HUES64 (cell line): ENCODE measurements around the gene FNIP1.
"Not testable (repeated sequence)": the region's sequence is repeated elsewhere in the genome, so short reads cannot be mapped to it uniquely, and the experiment has no call there.

Source experiments
- H3K27ac ChIP-seq: 2 replicates; pipeline ENCODE4 v1.7.0; 2013; ENCODE audit warnings: low read depth, low read length, inconsistent platforms
- H3K27me3 ChIP-seq: 2 replicates; pipeline ENCODE4 v1.6.1; 2013; ENCODE audit warnings: mild to moderate bottlenecking, low read length; ENCODE audit not compliant: insufficient read depth
- H3K36me3 ChIP-seq: 2 replicates; pipeline ENCODE4 v1.6.1; 2013; ENCODE audit warnings: mild to moderate bottlenecking, low read length; ENCODE audit not compliant: insufficient read depth
- H3K4me1 ChIP-seq: 2 replicates; pipeline ENCODE4 v1.6.1; 2013; ENCODE audit warnings: mild to moderate bottlenecking, low read length, moderate library complexity; ENCODE audit not compliant: insufficient read depth
- H3K4me3 ChIP-seq: 2 replicates; pipeline ENCODE4 v1.5.1; 2013; ENCODE audit warnings: mild to moderate bottlenecking, low read length, moderate library complexity
- H3K9ac ChIP-seq: 2 replicates; pipeline ENCODE4 v1.6.1; 2013; ENCODE audit warnings: mild to moderate bottlenecking, low read depth, low read length
- H3K9me3 ChIP-seq: 2 replicates; pipeline ENCODE4 v1.6.1; 2013; ENCODE audit warnings: low read depth, low read length; ENCODE audit not compliant: insufficient read depth
- WGBS: fragments of 150-250, 120-280 bp; methylation state at CpG from one replicate; pipeline ENCODE4 v1.1.7; 2013; ENCODE audit warnings: missing lambda C conversion rate; 5-methylcytosine and 5-hydroxymethylcytosine counted together

Gene FNIP1

DNA sequence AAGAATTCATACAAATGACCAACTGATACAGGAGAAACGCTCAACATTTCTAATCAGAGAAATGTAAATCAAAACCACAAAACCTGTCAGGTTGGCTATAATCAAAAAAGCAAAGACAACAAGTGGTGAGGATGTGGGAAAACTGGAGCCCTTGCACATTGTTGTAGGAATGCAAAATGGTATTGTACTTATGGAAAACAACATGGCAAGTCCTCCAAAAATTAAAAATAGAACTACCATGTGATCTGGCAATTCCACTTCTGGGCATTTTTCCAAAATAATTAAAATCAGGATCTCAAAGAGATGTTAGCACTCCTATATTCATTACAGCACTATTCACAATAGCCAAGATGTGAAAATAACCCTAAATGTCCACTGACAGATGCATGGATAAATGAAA, 76.1 kb downstream of the FNIP1 start:
- Histone ChIP-seq H3K9me3 (no peaks in the 10 kb centered on the region), H3K9ac (no peak overlapping the region), H3K4me3 (no peak overlapping the region), H3K4me1 (no peaks in the 10 kb centered on the region), H3K27me3 (no peaks in the 10 kb centered on the region), H3K27ac (no peak overlapping the region), H3K36me3 (peaks cover 10% of the 10 kb centered on the region)
- 95% methylated on average over 1 of the region's 1 CpG for WGBS

DNA sequence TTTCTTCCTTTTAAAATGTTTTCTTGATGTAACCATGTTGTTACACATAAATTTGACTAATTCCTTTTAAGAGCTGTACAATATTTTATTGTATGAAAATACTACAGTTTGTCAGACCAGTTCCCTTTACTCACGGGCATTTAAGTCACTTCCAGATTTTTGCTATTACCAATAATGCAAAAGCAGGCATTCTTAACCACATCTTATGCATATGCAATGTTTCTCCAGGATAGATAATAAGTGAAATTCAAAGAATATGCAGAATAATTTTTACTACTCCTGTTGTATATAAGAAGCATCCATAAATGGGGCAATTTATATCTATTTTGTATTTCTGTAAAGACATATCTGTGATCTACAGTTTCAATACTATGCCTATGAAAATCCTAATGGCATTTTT, 77.3 kb downstream of the FNIP1 start:
- H3K4me1 ChIP-seq = no peaks in the 10 kb centered on the region
- no peak overlapping the region for H3K4me3 ChIP-seq
- H3K9me3 ChIP-seq = no peaks in the 10 kb centered on the region
- H3K27ac ChIP-seq = no peak overlapping the region
- H3K9ac ChIP-seq = no peak overlapping the region
- peaks cover 19% of the 10 kb centered on the region for H3K36me3 ChIP-seq
- no peaks in the 10 kb centered on the region for H3K27me3 ChIP-seq
- WGBS = 83% methylated on average over 1 of the region's 1 CpG

DNA sequence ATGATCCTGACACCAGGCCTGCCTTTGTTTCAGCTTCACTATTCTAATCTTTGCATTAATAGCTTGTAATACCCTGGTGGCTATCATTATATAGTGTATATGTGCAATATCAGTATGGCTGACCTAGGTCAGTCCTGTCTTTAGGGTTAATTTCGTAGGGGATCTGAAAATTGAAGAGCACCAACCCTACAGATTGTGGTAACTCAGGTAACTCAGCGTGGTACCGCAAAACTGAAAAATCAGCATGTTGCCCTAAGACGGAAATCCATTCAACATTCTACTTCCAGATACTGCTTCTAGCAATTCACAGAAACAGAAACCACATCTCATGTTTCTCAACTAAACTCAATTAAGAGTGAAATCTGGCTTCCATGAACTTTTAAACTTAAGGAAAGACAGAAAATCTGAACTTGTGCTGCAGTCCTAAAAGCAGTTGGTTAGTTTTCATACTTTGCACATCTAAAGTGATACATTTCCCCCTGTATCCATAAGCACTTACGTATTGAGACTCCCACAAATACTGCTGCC, 78.3 kb downstream of the FNIP1 start:
- WGBS = 95% methylated on average over 5 of the region's 5 CpGs
- no peak overlapping the region for H3K4me3 ChIP-seq
- H3K27ac ChIP-seq = no peak overlapping the region
- no peaks in the 10 kb centered on the region for H3K27me3 ChIP-seq
- H3K36me3 ChIP-seq = peaks cover 22% of the 10 kb centered on the region
- H3K4me1 ChIP-seq = no peaks in the 10 kb centered on the region
- H3K9me3 ChIP-seq = no peaks in the 10 kb centered on the region
- H3K9ac ChIP-seq = no peak overlapping the region

DNA sequence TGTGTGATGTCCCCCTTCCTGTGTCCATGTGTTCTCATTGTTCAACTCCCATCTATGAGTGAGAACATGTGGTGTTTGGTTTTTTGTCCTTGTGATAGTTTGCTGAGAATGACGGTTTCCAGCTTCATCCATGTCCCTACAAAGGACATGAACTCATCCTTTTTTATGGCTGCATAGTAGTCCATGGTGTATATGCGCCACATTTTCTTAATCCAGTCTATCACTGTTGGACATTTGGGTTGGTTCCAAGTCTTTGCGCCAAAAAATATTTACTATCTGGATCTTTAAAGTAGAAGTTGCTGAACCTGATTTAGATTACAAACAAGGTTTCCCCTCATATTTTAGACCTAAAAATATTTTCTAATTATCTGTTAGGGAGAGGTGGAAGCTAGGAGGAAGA, 79.7 kb downstream of the FNIP1 start:
- 91% methylated on average over 1 of the region's 3 CpGs for WGBS
- H3K9me3 ChIP-seq, H3K27me3 ChIP-seq, H3K4me1 ChIP-seq, H3K9ac ChIP-seq, H3K4me3 ChIP-seq, H3K27ac ChIP-seq: not testable (repeated sequence)
- peaks cover 22% of the 10 kb centered on the region for H3K36me3 ChIP-seq

DNA sequence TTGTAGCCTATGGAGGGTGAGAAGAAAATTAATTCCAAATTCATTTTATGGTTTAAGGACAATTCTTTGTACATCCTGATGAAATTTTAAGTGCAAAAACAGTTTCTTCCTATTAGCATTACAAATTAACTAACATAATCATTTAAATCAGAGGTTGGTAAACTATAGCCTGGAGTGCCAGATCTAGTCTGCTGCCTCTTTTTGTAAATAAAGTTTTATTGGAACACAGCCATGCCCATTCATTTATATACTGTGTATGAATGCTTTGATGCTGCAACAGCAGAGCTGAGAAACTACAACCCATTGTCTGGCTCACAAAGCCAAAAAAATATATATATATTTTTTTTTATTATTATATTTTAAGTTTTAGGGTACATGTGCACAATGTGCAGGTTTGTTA, 80.2 kb downstream of the FNIP1 start:
- no peak overlapping the region for H3K27ac ChIP-seq
- no peaks in the 10 kb centered on the region for H3K4me1 ChIP-seq
- no peak overlapping the region for H3K4me3 ChIP-seq
- peaks cover 22% of the 10 kb centered on the region for H3K36me3 ChIP-seq
- no peaks in the 10 kb centered on the region for H3K27me3 ChIP-seq
- no peak overlapping the region for H3K9ac ChIP-seq
- no peaks in the 10 kb centered on the region for H3K9me3 ChIP-seq

DNA sequence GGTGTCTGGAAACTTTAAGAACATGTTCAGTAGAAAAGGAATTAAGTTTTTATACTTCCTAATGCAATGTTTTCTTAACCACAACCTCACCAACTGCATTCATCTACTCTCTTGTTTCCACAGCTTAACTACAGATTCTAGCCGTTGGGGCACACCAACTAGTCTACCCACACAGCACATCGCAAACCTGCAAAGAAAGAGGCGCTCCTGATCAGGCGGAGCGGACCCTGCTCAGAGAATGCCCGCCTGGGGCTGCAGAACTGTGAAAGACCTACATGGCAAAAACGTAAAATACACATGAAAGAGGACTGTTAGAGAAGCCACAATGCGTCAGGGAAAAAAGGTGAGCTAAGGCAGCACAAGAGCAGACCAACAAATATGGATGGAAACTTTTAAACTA, 86.4 kb downstream of the FNIP1 start:
- H3K27ac ChIP-seq = no peak overlapping the region
- H3K27me3 ChIP-seq = no peaks in the 10 kb centered on the region
- H3K9ac ChIP-seq = no peak overlapping the region
- peaks cover 23% of the 10 kb centered on the region for H3K36me3 ChIP-seq
- no peaks in the 10 kb centered on the region for H3K9me3 ChIP-seq
- H3K4me1 ChIP-seq = peaks cover 5% of the 10 kb centered on the region; the same call in 1 of the 2 replicates
- H3K4me3 ChIP-seq = no peak overlapping the region
- 92% methylated on average over 8 of the region's 8 CpGs for WGBS

DNA sequence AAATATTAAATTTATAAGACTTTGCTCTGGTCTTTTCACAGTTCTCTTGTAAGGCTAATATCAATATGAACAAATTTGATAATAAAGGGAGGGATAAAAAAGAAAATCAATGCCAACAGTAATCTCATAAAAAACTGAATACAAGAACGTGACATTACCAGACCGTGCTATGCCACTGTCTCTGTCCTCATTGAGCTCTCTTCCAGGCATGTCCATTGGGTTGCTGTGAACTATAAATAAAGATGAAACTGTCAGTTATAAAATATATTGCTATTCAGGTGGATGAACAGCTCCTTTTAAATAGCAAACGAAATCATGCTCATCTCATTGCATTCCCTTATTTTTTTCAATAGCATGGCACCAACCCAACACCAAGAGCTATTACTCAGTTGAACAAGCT, 87.8 kb downstream of the FNIP1 start:
- no peak overlapping the region for H3K4me3 ChIP-seq
- peaks cover 27% of the 10 kb centered on the region for H3K36me3 ChIP-seq
- no peak overlapping the region for H3K27ac ChIP-seq
- no peaks in the 10 kb centered on the region for H3K27me3 ChIP-seq
- H3K9me3 ChIP-seq = no peaks in the 10 kb centered on the region
- 96% methylated on average over 3 of the region's 3 CpGs for WGBS
- H3K9ac ChIP-seq = no peak overlapping the region
- peaks cover 5% of the 10 kb centered on the region; the same call in 1 of the 2 replicates for H3K4me1 ChIP-seq

DNA sequence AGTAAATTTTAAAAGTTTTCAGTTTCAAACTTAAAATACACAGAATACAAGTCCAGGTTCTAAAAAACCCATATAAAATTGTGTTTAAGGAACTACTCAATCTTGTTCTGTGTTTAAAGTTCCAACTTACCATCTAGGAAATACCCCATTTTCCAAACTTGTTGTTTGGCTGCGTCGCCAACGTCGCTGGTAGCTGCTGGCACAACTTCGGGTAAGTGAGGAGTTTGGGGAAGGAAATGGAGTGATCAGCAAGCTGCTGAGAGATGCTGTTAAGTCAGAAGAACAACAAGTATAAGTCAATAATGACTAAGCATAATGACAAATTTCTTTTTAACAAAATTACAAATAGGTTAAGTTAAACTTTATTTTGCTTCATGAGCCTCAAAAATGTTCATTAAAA, 90.5 kb downstream of the FNIP1 start:
- Histone ChIP-seq H3K4me3 (no peak overlapping the region), H3K9ac (no peak overlapping the region), H3K36me3 (peaks cover 55% of the 10 kb centered on the region), H3K27ac (no peak overlapping the region), H3K4me1 (peaks cover 5% of the 10 kb centered on the region; the same call in 1 of the 2 replicates), H3K9me3 (no peaks in the 10 kb centered on the region), H3K27me3 (no peaks in the 10 kb centered on the region)
- WGBS = 99% methylated on average over 5 of the region's 5 CpGs

DNA sequence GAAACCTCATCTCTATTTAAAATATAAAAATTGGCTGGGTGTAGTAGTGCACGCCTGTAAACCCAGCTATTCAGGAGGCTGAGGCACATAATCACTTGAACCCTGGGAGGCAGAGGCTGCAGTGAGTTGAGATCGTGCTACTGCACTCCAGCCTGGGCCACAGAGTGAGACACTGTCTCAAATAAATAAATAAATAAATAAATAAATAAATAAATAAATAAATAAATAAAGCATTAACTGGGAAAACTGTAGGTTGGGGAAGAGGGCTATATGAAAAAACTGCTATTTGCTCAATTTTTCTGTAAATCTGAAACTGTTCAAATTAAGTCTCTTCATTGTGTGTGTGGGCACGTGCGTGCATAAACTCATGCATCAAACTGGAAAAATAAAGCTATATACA, 101.9 kb downstream of the FNIP1 start:
- no peaks in the 10 kb centered on the region for H3K27me3 ChIP-seq
- no peak overlapping the region for H3K4me3 ChIP-seq
- 96% methylated on average over 4 of the region's 4 CpGs for WGBS
- no peaks in the 10 kb centered on the region for H3K9me3 ChIP-seq
- H3K36me3 ChIP-seq = peaks cover 29% of the 10 kb centered on the region
- H3K9ac ChIP-seq = no peak overlapping the region
- no peaks in the 10 kb centered on the region for H3K4me1 ChIP-seq
- no peak overlapping the region for H3K27ac ChIP-seq

DNA sequence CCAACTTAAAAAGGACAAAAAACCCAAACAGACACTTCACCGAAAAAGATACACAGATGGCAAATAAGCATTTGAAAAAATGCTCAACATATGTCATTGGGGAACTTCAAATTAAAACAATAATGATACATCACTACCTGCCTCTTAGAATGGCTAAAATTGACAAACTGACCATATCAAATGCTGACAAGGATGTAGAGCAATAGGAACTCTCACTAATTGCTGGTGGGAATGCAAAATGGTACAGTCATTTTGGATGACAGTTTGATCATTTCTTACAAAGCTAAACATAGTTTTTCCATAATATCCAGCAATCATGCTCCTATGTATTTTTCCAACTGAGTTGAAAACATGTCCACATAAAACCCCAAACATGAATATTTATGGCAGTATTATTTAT, 102.9 kb downstream of the FNIP1 start:
- peaks cover 27% of the 10 kb centered on the region for H3K36me3 ChIP-seq
- no peaks in the 10 kb centered on the region for H3K27me3 ChIP-seq
- no peaks in the 10 kb centered on the region for H3K4me1 ChIP-seq
- no peak overlapping the region for H3K9ac ChIP-seq
- 91% methylated on average over 1 of the region's 1 CpG for WGBS
- H3K27ac ChIP-seq = no peak overlapping the region
- H3K4me3 ChIP-seq = no peak overlapping the region
- no peaks in the 10 kb centered on the region for H3K9me3 ChIP-seq

DNA sequence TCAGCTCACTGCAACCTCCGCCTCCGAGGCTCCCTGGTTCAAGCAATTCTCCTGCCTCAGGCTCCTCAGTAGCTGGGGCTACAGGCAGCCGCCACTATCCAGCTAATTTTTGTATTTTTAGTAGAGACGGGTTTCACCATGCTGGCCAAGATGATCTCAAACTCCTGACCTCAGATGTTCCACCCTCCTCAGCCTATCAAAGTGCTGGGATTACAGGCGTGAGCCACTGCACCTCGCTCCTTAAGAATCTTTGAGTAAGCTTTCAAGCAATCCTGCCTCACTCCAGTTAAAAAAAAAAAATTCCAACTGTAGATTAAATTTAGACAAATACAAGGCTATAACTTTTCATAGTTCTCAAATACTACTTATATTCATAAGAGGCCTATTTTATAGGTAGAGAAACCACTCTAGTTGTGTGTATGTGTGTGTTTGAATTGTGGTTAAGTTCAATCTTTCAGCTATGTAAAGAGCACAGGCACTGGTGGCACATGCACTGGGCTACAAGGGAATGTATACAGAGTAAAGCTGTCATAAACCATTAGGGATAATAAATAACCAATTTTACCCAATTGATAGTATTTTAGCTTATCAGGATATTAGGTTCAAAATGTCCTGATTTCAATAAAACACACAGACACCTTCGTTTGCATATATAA, 111.2 kb downstream of the FNIP1 start:
- H3K9ac ChIP-seq = no peak overlapping the region
- peaks cover 1% of the 10 kb centered on the region; the same call in 1 of the 2 replicates for H3K36me3 ChIP-seq
- 95% methylated on average over 7 of the region's 7 CpGs for WGBS
- H3K9me3 ChIP-seq = no peaks in the 10 kb centered on the region
- H3K4me1 ChIP-seq = peaks cover 3% of the 10 kb centered on the region; the same call in 1 of the 2 replicates
- no peaks in the 10 kb centered on the region for H3K27me3 ChIP-seq
- H3K27ac ChIP-seq = no peak overlapping the region
- H3K4me3 ChIP-seq = no peak overlapping the region

DNA sequence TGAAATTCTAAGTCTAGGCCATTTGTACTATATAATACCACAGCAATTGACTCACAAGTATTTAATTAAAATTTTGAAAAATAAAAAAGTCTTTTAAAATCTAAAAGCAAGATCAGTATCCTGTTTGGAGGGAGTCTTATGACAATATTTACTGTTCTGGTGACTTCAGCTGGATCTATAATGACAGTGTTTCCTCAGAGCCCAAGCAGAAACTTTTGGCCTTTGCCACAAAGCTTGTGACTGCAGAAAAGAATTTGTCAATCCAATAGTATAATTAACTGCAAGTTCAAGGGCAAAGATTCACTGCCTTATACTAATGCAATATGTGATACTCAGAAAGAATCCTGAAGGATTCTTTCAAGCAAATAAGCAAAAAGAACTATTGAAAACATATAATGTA, 112.2 kb downstream of the FNIP1 start:
- H3K9me3 ChIP-seq = no peaks in the 10 kb centered on the region
- no peak overlapping the region for H3K27ac ChIP-seq

More for the DNA sequence above, 112.2 kb downstream of the FNIP1 start:
- Histone ChIP-seq H3K4me1 (peaks cover 3% of the 10 kb centered on the region; the same call in 1 of the 2 replicates), H3K9ac (no peak overlapping the region), H3K4me3 (no peak overlapping the region), H3K27me3 (no peaks in the 10 kb centered on the region), H3K36me3 (no peaks in the 10 kb centered on the region)
